Measurements from ENCODE around the gene TTBK2.
A peak's percentile ranks its signal among the peaks of the same experiment; 100 is the strongest.

Gene TTBK2

GRCh38 chr15:42750306-42750705 lies 170.3 kb downstream of the TTBK2 start:
- no peak for DNase-seq

GRCh38 chr15:42749266-42749665 lies 171.3 kb downstream of the TTBK2 start:
- DNase-seq: no peak

GRCh38 chr15:42744195-42744594 lies 176.4 kb downstream of the TTBK2 start:
- DNase-seq: no peak

GRCh38 chr15:42742149-42742548 lies 178.4 kb downstream of the TTBK2 start:
- DNase-seq: no peak

GRCh38 chr15:42741710-42742109 lies 178.9 kb downstream of the TTBK2 start:
- no peak for DNase-seq

- no peak for DNase-seq
Observed at GRCh38 chr15:42737529-42738328, 182.8 kb downstream of the TTBK2 start.

GRCh38 chr15:42736793-42737528 lies 183.6 kb downstream of the TTBK2 start, which contains the start of gene CDAN1:
TSS of gene CDAN1 (minus strand) at chr15:42737128. CDS start at chr15:42737102, 26 bp downstream.
- peak; percentile 95 for DNase-seq

GRCh38 chr15:42736178-42736792 lies 184.3 kb downstream of the TTBK2 start:
- DNase-seq: no peak

- no peak for DNase-seq
Observed at GRCh38 chr15:42735382-42736165, 185.0 kb downstream of the TTBK2 start.

GRCh38 chr15:42734076-42734672 lies 186.4 kb downstream of the TTBK2 start:
- DNase-seq: no peak

- no peak for DNase-seq
Observed at GRCh38 chr15:42733027-42733426, 187.6 kb downstream of the TTBK2 start.

GRCh38 chr15:42732095-42732827 lies 188.3 kb downstream of the TTBK2 start:
- DNase-seq: no peak

GRCh38 chr15:42731461-42731860 lies 189.1 kb downstream of the TTBK2 start:
- no peak for DNase-seq

- DNase-seq: no peak
Observed at GRCh38 chr15:42730536-42730935, 190.0 kb downstream of the TTBK2 start.

- no peak for DNase-seq
Observed at GRCh38 chr15:42730135-42730534, 190.4 kb downstream of the TTBK2 start.

- no peak for DNase-seq
Observed at GRCh38 chr15:42729409-42729808, 191.2 kb downstream of the TTBK2 start.

GRCh38 chr15:42728972-42729371 lies 191.6 kb downstream of the TTBK2 start:
- DNase-seq: no peak

GRCh38 chr15:42728560-42728959 lies 192.0 kb downstream of the TTBK2 start:
- DNase-seq: no peak

- DNase-seq: no peak
Observed at GRCh38 chr15:42727750-42728381, 192.7 kb downstream of the TTBK2 start.

- DNase-seq: no peak
Observed at GRCh38 chr15:42726114-42726513, 194.5 kb downstream of the TTBK2 start.

GRCh38 chr15:42725331-42725903 lies 195.2 kb downstream of the TTBK2 start:
- no peak for DNase-seq
